HCT116 (cell line): ENCODE measurements around the gene CFAP74. TPM values are rescaled to one million over a fixed set of nuclear protein-coding genes. Genes with fewer than 3 reads are reported as not detected.

Source experiments
- ATAC-seq: fragments of 200-7000 bp; cut with Tn5 transposase; 2 replicates; pipeline ENCODE4 v1.9.1; 2020; ENCODE audit warnings: mild to moderate bottlenecking, moderate library complexity
- BruUV-seq: library from RNA; stranded (reverse); fragments of 400-500 nt; replicated peaks from 2 replicates; lab custom pipeline; 2021; lab: Mats Ljungman, UMichigan
- CTCF ChIA-PET: fragments of 300-600 bp; sonication (Branson Sonifier 250); formaldehyde crosslinking; loops from one replicate; lab custom pipeline; 2021; ENCODE audit warnings: antibody characterized with exemption; lab: Charles Lee
- POLR2A ChIA-PET: fragments of 300-600, 350-600 bp; sonication (Branson Sonifier 250); formaldehyde crosslinking; loops from one replicate; lab custom pipeline; 2021; ENCODE audit warnings: antibody characterized with exemption; lab: Charles Lee
- RAD21 ChIA-PET, 2 experiments: fragments of 300-600 bp; sonication (Branson Sonifier 250); formaldehyde crosslinking; loops; one replicate each; lab custom pipeline; 2023; ENCODE audit warnings: low total read pairs in 2 of 2; ENCODE audit not compliant: uncharacterized antibody in 2 of 2, unreplicated experiment in 2 of 2, low non-redundant PET in 1 of 2; lab: Charles Lee
- DNase-seq: peaks from one replicate; pipeline ENCODE4 v3.0.0-alpha.2; 2010; ENCODE audit warnings: low read depth, low spot score
- H2AFZ ChIP-seq: fragments of 200-600 bp; shearing (Covaris generic), sonication (generic); 2 replicates; pipeline ENCODE4 v1.6.1; 2017; ENCODE audit warnings: low read depth, mixed run types, mixed read lengths, antibody characterized with exemption, low read length; ENCODE audit not compliant: poor library complexity, severe bottlenecking
- H3K27ac ChIP-seq: 2 replicates; pipeline ENCODE4 v1.5.1; 2012; ENCODE audit warnings: low read depth, low read length
- H3K27me3 ChIP-seq: fragments of 200-600 bp; sonication (generic); 2 replicates; pipeline ENCODE4 v1.6.1; 2016; ENCODE audit warnings: mixed run types, low read length, mixed read lengths; ENCODE audit not compliant: insufficient read depth
- H3K36me3 ChIP-seq, 2 experiments: fragments of 200-500 bp in 1 of 2; fragments of 200-600 bp in 1 of 2; sonication (Bioruptor generic) in 1 of 2; sonication (generic) in 1 of 2; 2 replicates each; pipeline versions ENCODE4 v1.5.1 to v1.6.1; 2014 to 2016; ENCODE audit warnings: low read length in 2 of 2, inconsistent platforms in 1 of 2, mixed read lengths in 1 of 2, mixed run types in 1 of 2; ENCODE audit not compliant: insufficient read depth in 2 of 2, control insufficient read depth in 1 of 2
- H3K4me1 ChIP-seq, 2 experiments: fragments of 200-600 bp in 1 of 2; sonication (generic) in 1 of 2; 2 replicates each; pipeline versions ENCODE4 v1.5.1 to v1.6.1; 2012 to 2017; ENCODE audit warnings: low read length in 2 of 2, inconsistent platforms in 1 of 2, mild to moderate bottlenecking in 1 of 2, mixed read lengths in 1 of 2, mixed run types in 1 of 2, moderate library complexity in 1 of 2; ENCODE audit not compliant: insufficient read depth in 2 of 2, control insufficient read depth in 1 of 2
- H3K4me2 ChIP-seq: fragments of 200-600 bp; sonication (generic); 2 replicates; pipeline ENCODE4 v1.6.1; 2017; ENCODE audit warnings: mixed run types, low read length, mixed read lengths
- H3K4me3 ChIP-seq, 2 experiments: fragments of 200-600 bp in 1 of 2; sonication (generic) in 1 of 2; replicated peaks in 1 of 2; 2 replicates each; pipeline ENCODE4 v1.5.1; 2011 to 2016; ENCODE audit warnings: low read length in 2 of 2, control low read depth in 1 of 2, low read depth in 1 of 2, mild to moderate bottlenecking in 1 of 2, mixed read lengths in 1 of 2, mixed run types in 1 of 2
- H3K79me2 ChIP-seq: fragments of 200-600 bp; sonication (generic); 2 replicates; pipeline ENCODE4 v1.6.1; 2017; ENCODE audit warnings: mild to moderate bottlenecking, mixed run types, low read length, moderate library complexity, mixed read lengths; ENCODE audit not compliant: insufficient read depth
- H3K9ac ChIP-seq: fragments of 200-600 bp; sonication (generic); 2 replicates; pipeline ENCODE4 v1.6.1; 2016; ENCODE audit warnings: low read length, mixed read lengths
- H3K9me2 ChIP-seq: fragments of 200-600 bp; sonication (generic), shearing (Covaris generic); 2 replicates; pipeline ENCODE4 v1.6.1; 2017; ENCODE audit warnings: mixed run types, mild to moderate bottlenecking, moderate library complexity; ENCODE audit not compliant: insufficient read depth
- H3K9me3 ChIP-seq, 2 experiments: fragments of 200-500 bp in 1 of 2; fragments of 200-600 bp in 1 of 2; sonication (Bioruptor generic) in 1 of 2; sonication (generic) in 1 of 2; 2 replicates each; pipeline ENCODE4 v1.6.1; 2014 to 2017; ENCODE audit warnings: low read length in 2 of 2, mixed read lengths in 2 of 2, inconsistent platforms in 1 of 2, low read depth in 1 of 2, mild to moderate bottlenecking in 1 of 2, mixed run types in 1 of 2, moderate library complexity in 1 of 2; ENCODE audit not compliant: control insufficient read depth in 1 of 2, insufficient read depth in 1 of 2
- H4K20me1 ChIP-seq: fragments of 200-600 bp; sonication (generic), shearing (Covaris generic); 2 replicates; pipeline ENCODE4 v1.6.1; 2017; ENCODE audit warnings: mixed run types, mild to moderate bottlenecking, moderate library complexity; ENCODE audit not compliant: insufficient read depth
- FOSL1 ChIP-seq: IDR thresholded peaks from 2 replicates; pipeline ENCODE4 v1.6.1; 2012; ENCODE audit warnings: low read depth
- POLR2AphosphoS5 ChIP-seq: IDR thresholded peaks from 2 replicates; pipeline ENCODE4 v1.6.1; 2011; ENCODE audit warnings: mild to moderate bottlenecking, low read depth, low read length, moderate library complexity
- RAD21 ChIP-seq: IDR thresholded peaks from 2 replicates; pipeline ENCODE4 v1.6.1; 2012; ENCODE audit warnings: low read depth, mild to moderate bottlenecking
- intact Hi-C: fragments of 100-400 bp; cut with micrococcal nuclease; formaldehyde crosslinking; loops from 2 replicates; pipeline ENCODE4 v1.10.0; 2022
- total RNA-seq: library from RNA; stranded (reverse); gene quantifications from one replicate; pipeline ENCODE4 v1.2.1, GENCODE V29; 2021; ENCODE audit not compliant: unreplicated experiment
- TF ChIP-seq, protein P1 (sequence below), 3 experiments: fragments of 200-600 bp in 1 of 3; sonication (generic) in 1 of 3; IDR thresholded peaks in 2 of 3; conservative IDR thresholded peaks in 1 of 3; 2 replicates each; pipeline ENCODE4 v1.5.1; 2012 to 2017; ENCODE audit warnings: low read depth in 2 of 3, low read length in 2 of 3, antibody characterized with exemption in 1 of 3, borderline replicate concordance in 1 of 3, control low read depth in 1 of 3, mild to moderate bottlenecking in 1 of 3, mixed read lengths in 1 of 3, mixed run types in 1 of 3, moderate library complexity in 1 of 3; ENCODE audit not compliant: insufficient read depth in 1 of 3

The CFAP74 gene
- total RNA-seq, 1 experiment from 2014 or later = 4.9 TPM

DNA sequence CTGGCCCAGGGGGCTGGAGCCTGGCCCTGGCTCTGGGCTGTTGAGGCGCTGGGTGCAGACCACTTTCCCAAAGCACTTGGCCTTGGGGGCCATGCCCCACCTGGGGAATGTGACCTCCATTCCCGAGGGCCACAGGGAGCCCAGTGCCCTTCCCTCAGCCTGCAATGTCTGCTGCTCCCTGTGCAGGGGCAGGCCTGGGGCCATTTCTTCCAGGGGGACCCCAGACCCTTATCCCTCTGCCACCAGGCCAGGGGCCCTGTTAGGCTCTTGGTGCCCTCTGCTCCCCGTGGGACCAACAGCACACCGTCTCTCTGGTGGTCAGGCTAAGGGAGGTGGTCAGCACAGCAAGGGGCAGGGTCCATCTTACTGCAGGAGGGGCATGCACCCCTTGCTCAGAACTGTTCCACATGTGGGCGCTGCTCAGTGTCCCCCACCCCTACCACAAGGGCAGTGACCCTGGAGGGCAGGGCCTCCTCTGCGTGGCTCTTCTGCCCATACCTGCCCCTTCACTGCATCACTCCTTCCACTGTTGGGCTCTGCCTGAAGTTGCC, 83.5 kb downstream of the CFAP74 start:
- Histone ChIP-seq H4K20me1 (no peaks in the 10 kb centered on the region), H3K9ac (peak overlapping the region; percentile 55), H3K79me2 (0 out of 2 replicates have a peak, but pooled peaks cover 8% of the 10 kb centered on the region), H3K4me1 (peaks cover 11 to 29% of the 10 kb centered on the region in 2 experiments), H3K4me2 (peak overlapping the region; percentile 99), H3K4me3 (peak overlapping the region; percentile 37 to 53), H3K27me3 (no peaks in the 10 kb centered on the region), H3K9me2 (no peaks in the 10 kb centered on the region), H3K36me3 (no peaks in the 10 kb centered on the region), H3K27ac (peak overlapping the region; percentile 69), H2AFZ (no peak overlapping the region), H3K9me3 (no peaks in the 10 kb centered on the region)
- TF ChIP-seq, protein P1, sequence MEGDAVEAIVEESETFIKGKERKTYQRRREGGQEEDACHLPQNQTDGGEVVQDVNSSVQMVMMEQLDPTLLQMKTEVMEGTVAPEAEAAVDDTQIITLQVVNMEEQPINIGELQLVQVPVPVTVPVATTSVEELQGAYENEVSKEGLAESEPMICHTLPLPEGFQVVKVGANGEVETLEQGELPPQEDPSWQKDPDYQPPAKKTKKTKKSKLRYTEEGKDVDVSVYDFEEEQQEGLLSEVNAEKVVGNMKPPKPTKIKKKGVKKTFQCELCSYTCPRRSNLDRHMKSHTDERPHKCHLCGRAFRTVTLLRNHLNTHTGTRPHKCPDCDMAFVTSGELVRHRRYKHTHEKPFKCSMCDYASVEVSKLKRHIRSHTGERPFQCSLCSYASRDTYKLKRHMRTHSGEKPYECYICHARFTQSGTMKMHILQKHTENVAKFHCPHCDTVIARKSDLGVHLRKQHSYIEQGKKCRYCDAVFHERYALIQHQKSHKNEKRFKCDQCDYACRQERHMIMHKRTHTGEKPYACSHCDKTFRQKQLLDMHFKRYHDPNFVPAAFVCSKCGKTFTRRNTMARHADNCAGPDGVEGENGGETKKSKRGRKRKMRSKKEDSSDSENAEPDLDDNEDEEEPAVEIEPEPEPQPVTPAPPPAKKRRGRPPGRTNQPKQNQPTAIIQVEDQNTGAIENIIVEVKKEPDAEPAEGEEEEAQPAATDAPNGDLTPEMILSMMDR (IDR thresholded peaks at IDR 0.05 in 2 of 3, conservative IDR thresholded peaks at IDR 0.05 in 1 of 3; ENCODE audit: borderline replicate concordance in 1 of 3, insufficient read depth in 1 of 3, low read depth in 2 of 3, low read length in 2 of 3) = no peak
- no TSS peak for BruUV-seq
- CTCF ChIA-PET = interaction anchor here (1.5 to 2.1 kb wide), 3 partner anchors 11 to 126 kb away, joined by 4 to 6 read pairs (median 4); no protein-coding TSS in a partner anchor
- POLR2A ChIA-PET = interaction anchor here (1.4 kb wide), 1 partner anchor 11 kb away, joined by 3 read pairs; no protein-coding TSS in a partner anchor
- RAD21 ChIA-PET = interaction anchor here in 1 of 2 experiments (0.7 kb wide), 1 partner anchor 11 kb away, joined by 3 read pairs; no protein-coding TSS in a partner anchor
- DNase-seq (no peak), ATAC-seq (no peak)
- intact Hi-C loops = no loop called here

DNA sequence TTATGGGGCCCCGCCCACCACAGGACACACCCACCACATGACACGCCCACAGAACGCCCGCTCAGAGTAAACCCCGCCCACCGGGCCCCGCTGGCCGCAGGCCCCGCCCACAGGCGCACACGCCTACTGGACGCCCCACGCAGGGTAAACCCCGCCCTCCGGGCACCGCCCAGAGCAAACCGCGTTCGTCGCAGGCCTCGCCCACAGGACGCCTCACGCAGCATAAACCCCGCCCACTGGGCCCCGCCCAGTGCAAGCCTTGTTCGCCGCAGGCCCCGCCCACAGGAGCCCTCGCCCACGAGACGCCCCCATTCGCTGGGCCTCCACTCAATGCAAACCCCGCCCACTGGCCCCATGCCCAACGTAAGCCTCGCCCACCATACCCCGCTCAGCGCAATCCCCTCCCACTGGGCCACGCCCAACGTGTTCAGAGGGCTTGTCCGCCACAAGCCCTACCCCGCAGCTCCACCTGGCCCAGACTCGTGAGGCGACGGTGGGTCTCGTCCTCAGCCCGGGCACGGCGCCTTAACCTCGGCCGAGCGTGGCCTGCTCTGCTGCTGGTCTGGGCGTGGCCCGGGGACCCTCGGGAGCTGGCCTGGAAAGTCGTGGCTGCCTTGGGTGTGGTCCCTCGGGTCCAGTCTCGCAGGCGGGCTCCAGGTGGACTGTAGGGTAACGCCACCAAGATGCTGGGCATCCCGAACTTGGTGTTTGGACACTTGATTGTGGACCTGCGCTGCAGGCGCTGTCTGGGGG, 84.1 kb downstream of the CFAP74 start:
- Histone ChIP-seq H3K79me2 (0 out of 2 replicates have a peak, but pooled peaks cover 8% of the 10 kb centered on the region), H4K20me1 (no peaks in the 10 kb centered on the region), H3K36me3 (no peaks in the 10 kb centered on the region), H3K27ac (peak overlapping the region; percentile 79), H3K27me3 (no peaks in the 10 kb centered on the region), H3K4me2 (peak overlapping the region; percentile 99), H3K9me3 (no peaks in the 10 kb centered on the region), H2AFZ (no peak overlapping the region), H3K4me1 (peaks cover 11 to 29% of the 10 kb centered on the region in 2 experiments), H3K9me2 (no peaks in the 10 kb centered on the region), H3K9ac (peak overlapping the region; percentile 84), H3K4me3 (peak overlapping the region; percentile 60 to 73)
- RAD21 ChIA-PET = interaction anchor here in 1 of 2 experiments (0.7 kb wide), 1 partner anchor 11 kb away, joined by 3 read pairs; no protein-coding TSS in a partner anchor
- intact Hi-C loops = no loop called here
- BruUV-seq = no TSS peak
- DNase-seq = peak; percentile 97
- peak; percentile 86 for ATAC-seq
- TF ChIP-seq POLR2AphosphoS5 = peak; percentile 71
- no peak for TF ChIP-seq FOSL1
- no peak for TF ChIP-seq RAD21
- CTCF ChIA-PET = interaction anchor here (1.0 to 2.1 kb wide), 4 partner anchors 11 to 127 kb away, joined by 4 to 8 read pairs (median 5); no protein-coding TSS in a partner anchor
- POLR2A ChIA-PET = interaction anchor here (1.4 kb wide), 1 partner anchor 11 kb away, joined by 3 read pairs; no protein-coding TSS in a partner anchor
